ENCODE measurements around the gene SNCB.

DNA sequence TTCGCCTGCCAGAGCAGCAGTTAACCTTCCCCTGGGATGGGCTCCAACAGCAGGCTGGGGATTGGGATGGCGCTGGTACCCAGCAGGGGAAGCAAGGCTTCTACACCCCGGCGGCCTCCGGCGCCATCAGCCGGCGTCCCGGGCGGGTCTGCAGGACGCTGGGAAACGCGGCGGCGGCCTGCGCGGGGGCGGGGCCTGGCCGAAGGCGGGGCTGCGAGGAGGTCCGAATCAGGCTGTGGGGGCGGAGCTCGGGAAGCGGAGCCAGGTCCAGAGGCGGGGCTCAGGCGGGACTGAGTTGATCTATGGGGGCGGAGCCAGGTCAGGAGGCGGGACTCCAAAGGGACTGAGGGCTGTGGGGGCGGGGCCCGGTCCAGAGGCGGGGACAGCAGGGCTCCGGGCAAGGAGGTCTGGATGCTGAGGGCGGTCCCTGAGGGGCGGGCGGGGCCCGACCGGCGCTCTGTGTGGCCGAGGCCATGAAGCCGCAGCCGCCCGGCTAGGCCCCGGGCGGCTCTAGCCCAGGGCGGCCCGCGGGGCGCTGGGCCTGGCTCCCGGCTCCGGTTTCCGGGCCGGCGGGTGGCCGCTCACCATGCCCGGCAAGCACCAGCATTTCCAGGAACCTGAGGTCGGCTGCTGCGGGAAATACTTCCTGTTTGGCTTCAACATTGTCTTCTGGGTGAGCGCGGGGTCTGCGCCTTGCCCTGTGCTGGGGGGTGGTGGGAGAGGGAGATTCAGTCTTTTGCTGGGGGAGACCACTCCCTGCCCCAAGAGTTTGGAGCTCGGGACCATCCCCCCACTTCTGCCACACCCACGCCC lies 16.9 kb upstream of the SNCB start, which contains the start of gene TSPAN17:
- TF ChIP-seq CTCF (IDR thresholded peaks at IDR 0.05) (peak; percentile 46), TCF12 (IDR thresholded peaks at IDR 0.05) (no peak), YY1 (IDR thresholded peaks at IDR 0.05; ENCODE audit: low read depth) (peak; percentile 83), TAF1 (IDR thresholded peaks at IDR 0.05; ENCODE audit: borderline replicate concordance, low read depth, low read length) (peak; percentile 90)
